GM13976 (cell line): ENCODE data around the gene PRTG.

Source experiments
- DNase-seq: peaks from one replicate; pipeline ENCODE4 v3.0.0; 2012; ENCODE audit warnings: low spot score
- CTCF ChIP-seq: IDR thresholded peaks from 2 replicates; pipeline ENCODE4 v1.5.1; 2012; ENCODE audit warnings: borderline replicate concordance, mild to moderate bottlenecking; ENCODE audit not compliant: insufficient read depth; ENCODE audit errors: extremely low read depth, missing control alignments, control extremely low read depth
- in situ Hi-C: fragments of 300-500 bp; cut with MboI; formaldehyde crosslinking; loops from one replicate; pipeline ENCODE4 v1.12.0; 2022; ENCODE audit warnings: low sequenced_read_pairs, mixed read lengths, inconsistent platforms; ENCODE audit not compliant: unreplicated experiment

PRTG gene

GRCh38 chr15:55652359-55652758 lies 90.6 kb downstream of the PRTG start:
- in situ Hi-C loops = loop anchor here (10.0 kb wide), 2 partner anchors 122 to 182 kb away; no protein-coding TSS in a partner anchor
- no peak for TF ChIP-seq CTCF
- DNase-seq = no peak

- no peak for TF ChIP-seq CTCF
- in situ Hi-C loops = no loop called here
- DNase-seq = no peak
Observed at GRCh38 chr15:55649058-55649423, 93.9 kb downstream of the PRTG start.

- TF ChIP-seq CTCF = no peak
- no peak for DNase-seq
- in situ Hi-C loops = no loop called here
Observed at GRCh38 chr15:55638764-55639163, 104.2 kb downstream of the PRTG start.

GRCh38 chr15:55637086-55637485 lies 105.9 kb downstream of the PRTG start:
- in situ Hi-C loops = no loop called here
- DNase-seq = no peak
- TF ChIP-seq CTCF = no peak

- TF ChIP-seq CTCF = no peak
- no peak for DNase-seq
- in situ Hi-C loops = no loop called here
Observed at GRCh38 chr15:55633731-55634130, 109.2 kb downstream of the PRTG start.

- no peak for DNase-seq
- TF ChIP-seq CTCF = no peak
- in situ Hi-C loops = no loop called here
Observed at GRCh38 chr15:55632434-55632833, 110.5 kb downstream of the PRTG start.

GRCh38 chr15:55630858-55631257 lies 112.1 kb downstream of the PRTG start:
- in situ Hi-C loops = no loop called here
- no peak for DNase-seq
- TF ChIP-seq CTCF = no peak
